ENCODE measurements around the gene BZW2. TPM values are rescaled to one million over a fixed set of nuclear protein-coding genes. Genes with fewer than 3 reads are reported as not detected.

BZW2 gene
- total and polyA plus RNA-seq, 2 of the 13 experiments (the other 11 are each of a cell fraction or from before 2014, with no cell fraction given), result 21.8 to 95.2 TPM

GRCh38 chr7:16694806-16695205 is 48.8 kb downstream of the BZW2 start:
- in situ Hi-C loops (cut with HindIII; ENCODE audit: extremely low pct_ligation_motif_present, low pct_unique_long_range_greater_than_20kb), result no loop called here
- POLR2A ChIA-PET, result no interaction called here

More at GRCh38 chr7:16694806-16695205, 48.8 kb downstream of the BZW2 start:
- intact Hi-C loops (cut with micrococcal nuclease; ENCODE audit: unreplicated experiment), result loop anchor here (1.0 kb wide), 1 partner anchor 223 kb away; no protein-coding TSS in a partner anchor
- WGBS (ENCODE audit: low lambda C conversion rate), result 92% methylated on average over 6 of the region's 6 CpGs
- Histone ChIP-seq H2AFZ (ENCODE audit: low read length) (no peak overlapping the region), H3K36me3 (replicated peaks in 1 of 2; ENCODE audit: control insufficient read depth in 1 of 2, insufficient read depth in 2 of 2, low read length in 2 of 2) (peaks cover 17 to 74% of the 10 kb centered on the region in 2 experiments), H4K20me1 (ENCODE audit: insufficient read depth, low read length) (no peaks in the 10 kb centered on the region), H3K4me2 (ENCODE audit: low read depth, low read length) (no peak overlapping the region), H3K9me3 (ENCODE audit: low read length) (no peaks in the 10 kb centered on the region), H3K79me2 (ENCODE audit: insufficient read depth, low read length) (no peaks in the 10 kb centered on the region), H3K27me3 (ENCODE audit: control insufficient read depth in 1 of 2, insufficient read depth in 2 of 2, low read length in 2 of 2) (no peaks in the 10 kb centered on the region), H3K9ac (ENCODE audit: insufficient read depth, low read depth, low read length) (no peak overlapping the region), H3K4me3 (replicated peaks in 1 of 3; ENCODE audit: insufficient read depth in 1 of 3, low read depth in 2 of 3, low read length in 3 of 3) (no peak overlapping the region), H3K27ac (ENCODE audit: extremely low read length, insufficient read depth, low read length) (no peak overlapping the region), H3K4me1 (ENCODE audit: insufficient read depth, low read length) (no peaks in the 10 kb centered on the region)
- CTCF ChIA-PET (ENCODE audit: low intra/inter-chr PET ratio, low total read pairs), result interaction anchor here (1.5 kb wide), 1 partner anchor 223 kb away, joined by 7 read pairs; no protein-coding TSS in a partner anchor
- DNase-seq (ENCODE audit: low spot score), result no peak
- no peak for FAIRE-seq
- no TSS peak for BruUV-seq (replicated peaks)
- no peak for ATAC-seq
- TF ChIP-seq ZNF468 (CRISPR knock-in tag; IDR thresholded peaks at IDR 0.05) (no peak), PHB2 (IDR thresholded peaks at IDR 0.05; ENCODE audit: partially characterized antibody) (no peak), DR1 (CRISPR knock-in tag; IDR thresholded peaks at IDR 0.05) (no peak), MED1 (CRISPR knock-in tag; IDR thresholded peaks at IDR 0.05) (no peak), CHD2 (IDR thresholded peaks at IDR 0.05; ENCODE audit: low read depth, low read length) (no peak), SIN3B (IDR thresholded peaks at IDR 0.05; ENCODE audit: low read length) (no peak), MXI1 (IDR thresholded peaks at IDR 0.05; ENCODE audit: borderline replicate concordance, low read depth, low read length) (no peak), ZNF747 (CRISPR knock-in tag; IDR thresholded peaks at IDR 0.05; ENCODE audit: borderline replicate concordance) (no peak), CENPX (CRISPR knock-in tag; IDR thresholded peaks at IDR 0.05) (no peak), RNF219 (CRISPR knock-in tag; IDR thresholded peaks at IDR 0.05) (no peak), KDM6A (CRISPR knock-in tag; IDR thresholded peaks at IDR 0.05; ENCODE audit: low read depth) (no peak), ZNF644 (CRISPR knock-in tag; IDR thresholded peaks at IDR 0.05; ENCODE audit: low read depth) (no peak), ZFP82 (CRISPR knock-in tag; IDR thresholded peaks at IDR 0.05; ENCODE audit: borderline replicate concordance) (no peak)
- TF ChIP-seq, protein P1, sequence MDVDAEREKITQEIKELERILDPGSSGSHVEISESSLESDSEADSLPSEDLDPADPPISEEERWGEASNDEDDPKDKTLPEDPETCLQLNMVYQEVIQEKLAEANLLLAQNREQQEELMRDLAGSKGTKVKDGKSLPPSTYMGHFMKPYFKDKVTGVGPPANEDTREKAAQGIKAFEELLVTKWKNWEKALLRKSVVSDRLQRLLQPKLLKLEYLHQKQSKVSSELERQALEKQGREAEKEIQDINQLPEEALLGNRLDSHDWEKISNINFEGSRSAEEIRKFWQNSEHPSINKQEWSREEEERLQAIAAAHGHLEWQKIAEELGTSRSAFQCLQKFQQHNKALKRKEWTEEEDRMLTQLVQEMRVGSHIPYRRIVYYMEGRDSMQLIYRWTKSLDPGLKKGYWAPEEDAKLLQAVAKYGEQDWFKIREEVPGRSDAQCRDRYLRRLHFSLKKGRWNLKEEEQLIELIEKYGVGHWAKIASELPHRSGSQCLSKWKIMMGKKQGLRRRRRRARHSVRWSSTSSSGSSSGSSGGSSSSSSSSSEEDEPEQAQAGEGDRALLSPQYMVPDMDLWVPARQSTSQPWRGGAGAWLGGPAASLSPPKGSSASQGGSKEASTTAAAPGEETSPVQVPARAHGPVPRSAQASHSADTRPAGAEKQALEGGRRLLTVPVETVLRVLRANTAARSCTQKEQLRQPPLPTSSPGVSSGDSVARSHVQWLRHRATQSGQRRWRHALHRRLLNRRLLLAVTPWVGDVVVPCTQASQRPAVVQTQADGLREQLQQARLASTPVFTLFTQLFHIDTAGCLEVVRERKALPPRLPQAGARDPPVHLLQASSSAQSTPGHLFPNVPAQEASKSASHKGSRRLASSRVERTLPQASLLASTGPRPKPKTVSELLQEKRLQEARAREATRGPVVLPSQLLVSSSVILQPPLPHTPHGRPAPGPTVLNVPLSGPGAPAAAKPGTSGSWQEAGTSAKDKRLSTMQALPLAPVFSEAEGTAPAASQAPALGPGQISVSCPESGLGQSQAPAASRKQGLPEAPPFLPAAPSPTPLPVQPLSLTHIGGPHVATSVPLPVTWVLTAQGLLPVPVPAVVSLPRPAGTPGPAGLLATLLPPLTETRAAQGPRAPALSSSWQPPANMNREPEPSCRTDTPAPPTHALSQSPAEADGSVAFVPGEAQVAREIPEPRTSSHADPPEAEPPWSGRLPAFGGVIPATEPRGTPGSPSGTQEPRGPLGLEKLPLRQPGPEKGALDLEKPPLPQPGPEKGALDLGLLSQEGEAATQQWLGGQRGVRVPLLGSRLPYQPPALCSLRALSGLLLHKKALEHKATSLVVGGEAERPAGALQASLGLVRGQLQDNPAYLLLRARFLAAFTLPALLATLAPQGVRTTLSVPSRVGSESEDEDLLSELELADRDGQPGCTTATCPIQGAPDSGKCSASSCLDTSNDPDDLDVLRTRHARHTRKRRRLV (CRISPR knock-in tag; IDR thresholded peaks at IDR 0.05), result no peak
- TF ChIP-seq, protein P2, sequence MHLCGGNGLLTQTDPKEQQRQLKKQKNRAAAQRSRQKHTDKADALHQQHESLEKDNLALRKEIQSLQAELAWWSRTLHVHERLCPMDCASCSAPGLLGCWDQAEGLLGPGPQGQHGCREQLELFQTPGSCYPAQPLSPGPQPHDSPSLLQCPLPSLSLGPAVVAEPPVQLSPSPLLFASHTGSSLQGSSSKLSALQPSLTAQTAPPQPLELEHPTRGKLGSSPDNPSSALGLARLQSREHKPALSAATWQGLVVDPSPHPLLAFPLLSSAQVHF (CRISPR knock-in tag; IDR thresholded peaks at IDR 0.05), result no peak
